RWPE2 (cell line): Measurements from ENCODE around the gene NOL9.
"Not testable (repeated sequence)": the region's sequence is repeated elsewhere in the genome, so short reads cannot be mapped to it uniquely, and the experiment has no call there.

Experiments
- ATAC-seq: fragments of 200-7000 bp; cut with Tn5 transposase; 3 replicates; pipeline ENCODE4 v1.9.1; 2021; ENCODE audit warnings: low read depth
- DNase-seq: peaks from one replicate; pipeline ENCODE4 v3.0.0-alpha.2; 2020; ENCODE audit warnings: low spot score
- H3K27ac ChIP-seq: fragments of 450-650 bp; 2 replicates; pipeline ENCODE4 v1.5.1; 2017; ENCODE audit warnings: mild to moderate bottlenecking; ENCODE audit not compliant: poor library complexity, severe bottlenecking
- H3K27me3 ChIP-seq: fragments of 250-450 bp; sonication (Bioruptor Pico); 2 replicates; pipeline ENCODE4 v1.5.1; 2021; ENCODE audit warnings: mild to moderate bottlenecking, moderate library complexity; ENCODE audit not compliant: insufficient read depth, poor library complexity, severe bottlenecking
- H3K36me3 ChIP-seq: fragments of 250-450 bp; sonication (Bioruptor Pico); 2 replicates; pipeline ENCODE4 v1.5.1; 2020; ENCODE audit warnings: low read depth, mild to moderate bottlenecking, moderate library complexity
- H3K4me1 ChIP-seq: fragments of 250-450 bp; sonication (Bioruptor Pico); 2 replicates; pipeline ENCODE4 v1.5.1; 2021; ENCODE audit warnings: mild to moderate bottlenecking, moderate library complexity; ENCODE audit not compliant: insufficient read depth, poor library complexity, severe bottlenecking
- H3K4me3 ChIP-seq: fragments of 250-450 bp; sonication (Bioruptor Pico); 2 replicates; pipeline ENCODE4 v1.5.1; 2021; ENCODE audit warnings: mild to moderate bottlenecking, moderate library complexity; ENCODE audit not compliant: severe bottlenecking
- H3K9me3 ChIP-seq: fragments of 250-450 bp; sonication (Bioruptor Pico); 2 replicates; pipeline ENCODE4 v1.5.1; 2021; ENCODE audit warnings: mild to moderate bottlenecking, moderate library complexity; ENCODE audit not compliant: severe bottlenecking
- CTCF ChIP-seq: fragments of 450-650 bp; IDR thresholded peaks from one replicate; pipeline ENCODE4 v1.5.1; 2017; ENCODE audit warnings: mild to moderate bottlenecking, moderate library complexity; ENCODE audit not compliant: poor library complexity, severe bottlenecking

NOL9 gene

GRCh38 chr1:6572653-6573383 is 18.5 kb upstream of the NOL9 start:
- H3K4me3 ChIP-seq = no peak overlapping the region
- H3K27ac ChIP-seq = no peak overlapping the region

GRCh38 chr1:6570987-6571386 is 16.7 kb upstream of the NOL9 start:
- TF ChIP-seq CTCF = no peak
- ATAC-seq = no peak
- DNase-seq = no peak
- no peaks in the 10 kb centered on the region for H3K27me3 ChIP-seq
- no peaks in the 10 kb centered on the region for H3K36me3 ChIP-seq
- no peak overlapping the region for H3K4me3 ChIP-seq
- no peaks in the 10 kb centered on the region for H3K9me3 ChIP-seq
- no peak overlapping the region for H3K27ac ChIP-seq
- H3K4me1 ChIP-seq = no peaks in the 10 kb centered on the region

More at GRCh38 chr1:6572653-6573383, 18.5 kb upstream of the NOL9 start:
- no peaks in the 10 kb centered on the region for H3K9me3 ChIP-seq
- DNase-seq (no peak), ATAC-seq (no peak)
- no peaks in the 10 kb centered on the region for H3K27me3 ChIP-seq
- TF ChIP-seq CTCF = no peak
- H3K36me3 ChIP-seq = no peaks in the 10 kb centered on the region
- no peaks in the 10 kb centered on the region for H3K4me1 ChIP-seq

- no peak for TF ChIP-seq CTCF
- DNase-seq = no peak
These were observed 15.8 kb upstream of the NOL9 start for GRCh38 chr1:6570100-6570499.

GRCh38 chr1:6569033-6569432 is 14.7 kb upstream of the NOL9 start:
- no peaks in the 10 kb centered on the region for H3K9me3 ChIP-seq
- no peaks in the 10 kb centered on the region for H3K36me3 ChIP-seq
- no peak overlapping the region for H3K4me3 ChIP-seq
- H3K27me3 ChIP-seq = no peaks in the 10 kb centered on the region
- no peak for ATAC-seq
- no peak for DNase-seq
- no peaks in the 10 kb centered on the region for H3K4me1 ChIP-seq
- H3K27ac ChIP-seq = no peak overlapping the region
- TF ChIP-seq CTCF = no peak

More at GRCh38 chr1:6570100-6570499, 15.8 kb upstream of the NOL9 start:
- Histone ChIP-seq H3K9me3 (no peaks in the 10 kb centered on the region), H3K36me3 (no peaks in the 10 kb centered on the region), H3K27ac (no peak overlapping the region), H3K4me3 (no peak overlapping the region), H3K4me1 (no peaks in the 10 kb centered on the region), H3K27me3 (no peaks in the 10 kb centered on the region)
- no peak for ATAC-seq

- Histone ChIP-seq H3K9me3 (no peaks in the 10 kb centered on the region), H3K4me1 (no peaks in the 10 kb centered on the region), H3K27me3 (no peaks in the 10 kb centered on the region), H3K4me3 (no peak overlapping the region), H3K27ac (no peak overlapping the region), H3K36me3 (no peaks in the 10 kb centered on the region)
- no peak for ATAC-seq
- TF ChIP-seq CTCF = no peak
- no peak for DNase-seq
These were observed 6.0 kb upstream of the NOL9 start for GRCh38 chr1:6560267-6560666.

- H3K4me1 ChIP-seq, H3K27ac ChIP-seq: not testable (repeated sequence)
These were observed 4.8 kb upstream of the NOL9 start for GRCh38 chr1:6559161-6559560.

More at GRCh38 chr1:6559161-6559560, 4.8 kb upstream of the NOL9 start:
- H3K9me3 ChIP-seq, DNase-seq, H3K36me3 ChIP-seq, H3K27me3 ChIP-seq, ATAC-seq, H3K4me3 ChIP-seq: not testable (repeated sequence)
